IPS-18c (cell line): ENCODE measurements around the gene MAPK13.
A peak's percentile ranks its signal among the peaks of the same experiment; 100 is the strongest.
"Not testable (repeated sequence)": the region's sequence is repeated elsewhere in the genome, so short reads cannot be mapped to it uniquely, and the experiment has no call there.

ENCODE experiments used
- H3K4me3 ChIP-seq: 2 replicates; pipeline ENCODE4 v1.7.0; 2013; ENCODE audit warnings: low read depth, mild to moderate bottlenecking, low read length, moderate library complexity; ENCODE audit not compliant: insufficient read depth
- H3K9me3 ChIP-seq: one replicate; pipeline ENCODE4 v1.6.1; 2013; ENCODE audit warnings: mild to moderate bottlenecking, low read length, moderate library complexity; ENCODE audit not compliant: control insufficient read depth, insufficient read depth

Gene MAPK13

DNA sequence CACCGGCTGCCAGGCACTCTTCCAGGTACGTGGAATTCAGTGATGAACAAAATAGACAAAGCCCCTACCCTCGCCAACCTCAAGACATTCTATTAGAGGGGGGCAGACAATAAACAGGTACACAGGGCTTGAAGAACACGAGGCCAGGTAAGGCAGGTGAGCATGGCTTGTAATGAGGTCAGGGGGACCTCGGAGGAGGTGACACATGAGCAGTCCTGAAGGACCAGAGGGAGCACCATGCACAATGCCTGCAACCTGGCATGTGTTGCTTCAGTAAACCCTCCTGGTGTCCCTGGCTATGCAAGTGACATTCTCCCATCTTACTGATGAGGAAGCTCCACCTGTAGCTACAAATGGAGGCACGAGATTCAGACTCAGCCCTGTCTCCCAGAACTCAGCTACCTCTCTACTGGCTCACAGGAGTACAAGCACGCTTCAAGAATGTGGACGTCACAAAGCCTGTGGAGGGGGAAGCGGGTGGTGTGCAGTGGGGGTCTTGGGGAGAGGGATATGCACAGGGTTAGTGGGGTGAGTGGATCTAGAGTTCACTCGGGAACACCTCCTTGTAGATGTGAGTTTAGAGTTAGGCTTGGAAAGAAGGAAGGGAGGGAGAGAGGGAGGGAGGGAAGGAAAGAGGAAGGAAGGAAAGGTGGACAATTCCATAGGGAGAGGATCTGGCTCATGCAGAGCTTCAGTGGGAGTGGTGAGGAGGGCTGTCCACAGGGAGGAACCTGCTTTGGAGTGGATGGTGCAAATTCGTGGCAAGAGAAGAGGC is 7.6 kb upstream of the MAPK13 start:
- Histone ChIP-seq H3K4me3 (no peak overlapping the region), H3K9me3 (no peaks in the 10 kb centered on the region)

DNA sequence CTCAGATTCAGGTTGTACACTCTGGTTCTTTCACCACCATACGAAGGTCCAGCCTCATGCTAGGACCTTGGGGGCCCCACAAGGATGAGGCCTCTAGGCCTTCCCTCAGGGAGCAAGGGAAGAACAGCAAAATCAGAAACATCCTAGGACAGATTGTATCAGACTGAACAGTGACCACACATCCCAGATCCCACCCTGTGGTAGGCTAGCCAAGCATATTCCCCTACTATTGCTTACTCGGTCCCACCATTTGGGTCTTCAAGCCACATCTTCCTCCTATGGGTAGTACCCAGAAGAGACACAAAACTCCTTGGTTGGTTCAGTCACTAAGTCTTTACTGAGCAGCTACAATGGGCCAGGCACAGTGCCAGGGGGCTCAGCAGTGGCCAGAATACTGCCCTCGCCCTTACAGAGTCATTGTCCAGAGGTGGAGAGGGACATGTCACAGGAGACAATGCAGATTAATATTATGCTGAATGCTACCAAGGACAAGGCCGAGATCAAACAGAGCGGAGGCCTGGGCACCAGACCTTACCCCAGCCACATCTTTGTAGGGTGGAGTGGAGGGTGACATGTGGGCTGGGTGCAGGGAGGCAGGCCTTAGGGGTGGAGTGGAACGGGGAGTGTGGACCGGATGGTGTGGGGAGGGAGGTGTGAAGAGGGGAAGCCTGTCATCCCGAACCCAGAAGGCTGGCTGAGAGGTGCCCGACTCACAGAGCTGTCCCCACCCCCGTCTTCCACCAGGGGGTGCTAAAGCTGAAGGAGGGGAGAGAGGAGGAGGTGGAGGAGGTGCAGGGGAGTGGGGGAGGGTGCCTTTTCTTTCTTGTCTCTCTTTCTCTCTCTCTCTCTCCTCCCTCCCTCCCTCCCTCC is 6.8 kb upstream of the MAPK13 start:
- no peaks in the 10 kb centered on the region for H3K9me3 ChIP-seq
- no peak overlapping the region for H3K4me3 ChIP-seq

DNA sequence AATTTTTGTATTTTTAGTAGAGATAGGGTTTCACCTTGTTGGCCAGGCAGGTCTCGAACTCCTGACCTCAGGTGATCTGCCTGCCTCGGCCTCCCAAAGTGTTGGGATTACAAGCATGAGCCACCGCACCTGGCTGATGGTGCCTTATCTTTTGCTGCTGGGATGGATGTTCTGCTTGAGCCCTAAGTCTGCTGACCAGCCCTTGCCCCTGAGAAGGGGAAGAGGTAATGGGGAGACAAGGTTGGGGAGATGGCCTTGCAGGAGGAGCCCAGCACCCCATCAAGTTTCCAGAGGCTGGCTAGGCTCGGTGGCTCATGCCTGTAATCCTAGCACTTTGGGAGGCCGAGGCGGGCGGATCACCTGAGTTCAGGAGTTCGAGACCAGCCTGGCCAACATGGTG is 6.0 kb upstream of the MAPK13 start:
- H3K4me3 ChIP-seq, H3K9me3 ChIP-seq: not testable (repeated sequence)

DNA sequence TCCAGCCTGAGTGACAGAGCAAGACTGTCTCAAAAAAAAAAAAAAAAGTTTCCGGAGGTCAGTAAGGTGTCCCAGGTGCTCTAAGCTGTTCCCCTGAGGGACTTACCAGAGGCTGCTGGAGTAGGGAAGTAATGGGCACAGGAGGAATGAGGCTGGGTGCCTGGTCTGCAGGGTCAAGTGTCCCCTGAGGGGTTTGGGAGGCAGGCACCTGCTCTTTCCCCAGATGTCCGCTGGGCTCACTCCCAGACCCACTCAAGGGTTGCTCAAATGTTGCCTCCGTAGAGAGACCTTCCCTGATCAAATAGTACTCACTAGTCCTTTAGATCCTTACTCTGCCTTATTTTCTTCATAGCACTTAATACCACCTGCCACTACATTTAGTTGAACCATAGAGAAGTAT is 5.4 kb upstream of the MAPK13 start:
- Histone ChIP-seq H3K4me3 (no peak overlapping the region), H3K9me3 (no peaks in the 10 kb centered on the region)

DNA sequence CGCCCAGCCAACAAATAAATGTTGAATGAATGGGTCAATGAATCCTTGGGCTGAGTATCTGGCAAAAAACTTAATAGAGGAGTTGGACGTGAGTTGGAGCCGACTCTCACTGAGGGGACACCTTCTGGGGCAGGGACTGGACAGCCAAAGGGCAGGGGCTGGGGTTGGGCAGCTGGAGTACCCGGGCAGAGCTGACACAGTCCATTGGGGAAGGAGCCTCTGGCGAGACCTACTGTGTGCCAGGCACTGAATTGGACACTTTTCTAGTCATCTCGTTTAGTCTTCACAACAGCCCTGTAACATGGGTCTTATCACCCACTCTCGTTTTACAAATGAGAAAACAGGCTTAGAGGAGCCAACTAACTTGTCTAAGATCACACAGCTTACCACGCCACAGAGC is 4.7 kb upstream of the MAPK13 start:
- H3K9me3 ChIP-seq = no peaks in the 10 kb centered on the region
- no peak overlapping the region for H3K4me3 ChIP-seq

DNA sequence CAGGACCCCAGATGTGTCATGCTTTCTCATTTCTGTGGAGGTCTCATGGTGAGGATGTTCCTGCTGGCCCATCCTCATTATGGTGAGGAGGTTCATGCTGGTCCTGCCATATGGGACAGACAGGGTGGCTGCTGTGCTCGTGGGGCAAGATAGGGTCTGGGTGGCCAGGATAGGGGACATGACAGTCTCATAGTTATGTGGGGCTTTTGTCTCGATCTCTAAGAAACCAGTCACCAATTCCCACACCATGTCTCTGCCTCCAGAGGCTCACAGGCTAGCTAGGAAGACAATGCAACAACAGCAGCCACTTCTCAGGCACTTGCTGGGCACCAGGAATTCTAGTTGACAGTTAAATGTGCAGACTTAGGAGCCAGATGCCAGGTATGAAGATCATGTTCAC is 4.2 kb upstream of the MAPK13 start:
- H3K9me3 ChIP-seq = no peaks in the 10 kb centered on the region
- no peak overlapping the region for H3K4me3 ChIP-seq

DNA sequence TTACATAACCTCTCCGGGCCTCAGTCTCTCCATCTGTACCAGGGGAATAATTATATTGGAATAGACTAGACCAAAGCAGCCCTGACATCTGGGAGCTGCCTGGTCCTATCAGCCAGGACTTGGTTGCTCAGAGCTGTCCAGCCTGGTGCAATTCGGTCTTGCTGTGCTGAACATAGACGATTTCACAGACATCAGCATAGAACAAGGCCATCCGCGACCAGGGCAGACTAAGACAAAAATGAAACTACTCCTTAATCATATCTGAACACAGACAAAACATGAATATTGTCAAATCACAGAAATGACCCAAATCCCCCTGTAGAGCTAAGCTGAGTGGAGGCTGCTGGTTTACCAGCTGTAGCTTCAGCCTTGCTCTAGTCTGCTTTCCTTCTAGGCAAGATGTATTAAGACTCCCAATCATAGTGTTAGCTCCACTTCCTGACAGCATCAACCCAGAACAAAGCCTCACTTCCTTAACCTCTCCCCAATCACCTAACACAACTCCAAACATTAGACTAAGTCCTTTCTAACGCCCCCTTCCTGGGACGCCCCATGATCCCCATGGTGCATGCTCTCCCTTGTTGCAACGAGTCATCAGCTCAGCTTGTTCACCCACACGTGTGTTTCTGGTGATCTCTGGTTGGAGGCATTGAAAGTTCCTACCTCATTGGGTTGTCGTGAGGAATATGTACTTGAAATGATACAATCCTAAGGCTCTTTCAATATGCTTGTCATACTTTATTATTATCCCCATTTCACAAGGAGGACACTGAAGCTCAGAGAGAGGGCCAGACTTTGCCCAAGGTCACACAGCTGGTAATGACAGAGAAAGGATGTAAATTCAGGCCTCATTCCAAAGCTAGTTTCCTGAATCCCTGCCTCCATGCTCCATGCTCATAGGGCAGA is 3.5 kb upstream of the MAPK13 start:
- Histone ChIP-seq H3K4me3 (no peak overlapping the region), H3K9me3 (no peaks in the 10 kb centered on the region)

DNA sequence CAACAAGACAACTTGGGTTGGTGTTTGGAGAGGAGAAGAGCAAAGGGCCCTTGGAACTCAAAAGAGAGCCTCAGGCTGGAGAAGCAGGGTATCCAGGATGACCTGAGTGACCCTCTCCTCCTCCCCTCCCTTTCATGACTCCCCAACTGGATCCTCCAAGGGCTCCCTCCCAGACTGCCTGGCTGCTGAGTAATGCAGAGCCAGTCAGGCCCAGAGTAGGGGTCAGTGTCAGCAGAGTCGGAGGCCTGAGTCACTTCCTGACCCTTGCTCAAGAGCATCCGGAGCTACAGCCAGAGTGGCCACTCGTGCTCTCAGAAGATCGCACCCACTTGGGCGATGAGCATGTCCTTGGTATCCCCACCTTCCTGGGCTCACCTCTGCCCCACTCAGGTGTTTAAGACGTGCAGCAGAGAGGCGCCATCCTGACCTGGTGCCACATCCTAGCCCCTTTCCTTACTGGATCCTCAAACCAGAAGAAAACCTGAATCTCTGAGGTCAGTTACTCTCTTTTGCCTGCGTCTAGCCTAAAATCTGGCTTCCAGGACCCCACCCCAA is 2.8 kb upstream of the MAPK13 start:
- Histone ChIP-seq H3K4me3 (no peak overlapping the region), H3K9me3 (no peaks in the 10 kb centered on the region)

DNA sequence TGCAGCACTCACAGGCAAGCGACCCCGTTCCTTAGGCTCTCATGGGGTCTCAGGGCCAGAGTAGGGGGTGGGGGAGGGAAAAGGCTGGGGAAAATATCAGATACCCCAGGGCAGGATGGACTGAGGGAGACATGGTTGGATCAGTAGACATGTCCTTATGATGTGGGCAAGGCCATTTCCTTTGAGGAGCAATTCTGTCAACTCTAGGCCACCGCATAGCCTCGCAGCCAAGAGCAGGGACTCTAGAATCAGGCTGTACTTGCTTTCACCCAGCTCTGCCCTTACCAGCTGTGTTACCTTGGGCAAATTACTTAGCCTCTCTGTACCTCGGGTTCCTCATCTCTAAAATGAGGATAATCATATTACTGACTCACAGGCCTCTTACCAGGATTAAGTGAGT is 2.2 kb upstream of the MAPK13 start:
- H3K4me3 ChIP-seq = no peak overlapping the region
- H3K9me3 ChIP-seq = no peaks in the 10 kb centered on the region

DNA sequence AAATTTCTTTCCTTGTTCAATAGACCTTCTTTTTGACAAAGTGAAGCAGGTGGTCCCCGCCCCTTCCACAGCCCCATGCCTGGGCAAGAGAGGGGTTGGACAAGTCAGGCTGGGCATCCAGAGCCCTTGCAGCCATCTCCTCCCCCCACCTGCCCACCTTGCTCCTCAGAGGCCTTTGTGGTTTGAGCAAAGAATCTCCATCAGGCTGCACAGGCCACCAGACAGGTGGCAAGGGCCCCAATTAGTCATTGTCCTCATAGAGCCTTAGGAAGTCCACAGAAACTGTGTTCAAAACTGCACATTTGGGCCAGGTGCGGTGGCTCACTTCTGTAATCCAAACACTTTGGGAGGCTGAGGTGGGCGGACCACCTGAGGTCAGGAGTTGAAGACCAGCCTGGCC is 1.5 kb upstream of the MAPK13 start:
- no peaks in the 10 kb centered on the region for H3K9me3 ChIP-seq

DNA sequence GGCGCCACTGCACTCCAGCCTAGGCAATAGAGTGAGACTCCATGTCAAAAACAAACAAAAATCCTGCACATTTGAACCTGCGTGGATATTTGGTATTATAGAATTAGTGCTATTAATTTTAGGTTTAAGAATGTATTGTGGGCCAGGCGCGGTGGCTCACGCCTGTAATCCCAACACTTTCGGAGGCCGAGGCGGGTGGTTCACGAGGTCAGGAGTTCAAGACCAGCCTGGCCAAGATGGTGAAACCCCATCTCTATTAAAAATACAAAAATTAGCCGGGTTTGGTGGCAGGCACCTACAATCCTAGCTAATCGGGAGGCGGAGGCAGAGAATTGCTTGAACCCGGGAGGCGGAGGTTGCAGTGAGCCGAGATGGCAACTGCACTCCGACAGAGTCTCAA is 979 bp upstream of the MAPK13 start:
- H3K9me3 ChIP-seq = not testable (repeated sequence)

More for the DNA sequence above, 1.5 kb upstream of the MAPK13 start:
- no peak overlapping the region for H3K4me3 ChIP-seq

DNA sequence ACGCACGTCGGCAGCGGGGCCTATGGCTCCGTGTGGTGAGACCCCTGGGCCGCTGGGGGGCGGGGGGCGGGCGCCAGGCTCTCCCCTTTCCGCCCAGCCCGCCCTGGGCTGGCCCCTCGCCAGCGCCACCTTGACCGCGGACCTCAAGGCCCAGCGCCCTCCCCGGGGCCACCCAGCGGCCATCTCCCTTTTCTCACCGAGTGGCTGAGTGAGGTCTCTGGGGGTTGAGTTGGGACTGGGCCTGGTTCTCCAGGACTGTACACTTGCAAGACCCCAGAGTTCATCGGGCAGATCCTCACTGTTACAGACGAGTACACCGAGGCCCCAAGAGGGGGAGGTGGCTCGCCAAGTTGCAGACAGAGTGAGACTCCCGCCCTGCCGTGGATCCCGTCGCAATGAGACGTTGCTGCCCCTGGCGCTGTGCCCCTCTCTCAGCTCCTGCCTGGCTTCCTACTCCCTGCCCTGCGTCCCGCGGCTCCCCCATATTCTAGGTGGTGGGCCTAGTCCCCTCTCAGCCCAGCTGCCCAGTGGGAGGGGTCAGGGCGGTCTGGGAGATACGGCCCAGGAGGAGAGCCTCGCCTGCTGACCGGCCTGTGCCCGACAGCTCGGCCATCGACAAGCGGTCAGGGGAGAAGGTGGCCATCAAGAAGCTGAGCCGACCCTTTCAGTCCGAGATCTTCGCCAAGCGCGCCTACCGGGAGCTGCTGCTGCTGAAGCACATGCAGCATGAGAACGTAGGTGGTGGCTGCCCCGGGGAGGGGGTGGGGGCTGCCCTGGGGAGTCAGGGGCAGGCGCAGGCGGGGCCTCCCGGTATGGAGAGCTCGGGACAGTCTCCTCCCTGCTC is 576 bp downstream of the MAPK13 start:
- Histone ChIP-seq H3K9me3 (no peaks in the 10 kb centered on the region), H3K4me3 (peak overlapping the region; percentile 45; the same call in 1 of the 2 replicates)

More for the DNA sequence above, 979 bp upstream of the MAPK13 start:
- H3K4me3 ChIP-seq = not testable (repeated sequence)

DNA sequence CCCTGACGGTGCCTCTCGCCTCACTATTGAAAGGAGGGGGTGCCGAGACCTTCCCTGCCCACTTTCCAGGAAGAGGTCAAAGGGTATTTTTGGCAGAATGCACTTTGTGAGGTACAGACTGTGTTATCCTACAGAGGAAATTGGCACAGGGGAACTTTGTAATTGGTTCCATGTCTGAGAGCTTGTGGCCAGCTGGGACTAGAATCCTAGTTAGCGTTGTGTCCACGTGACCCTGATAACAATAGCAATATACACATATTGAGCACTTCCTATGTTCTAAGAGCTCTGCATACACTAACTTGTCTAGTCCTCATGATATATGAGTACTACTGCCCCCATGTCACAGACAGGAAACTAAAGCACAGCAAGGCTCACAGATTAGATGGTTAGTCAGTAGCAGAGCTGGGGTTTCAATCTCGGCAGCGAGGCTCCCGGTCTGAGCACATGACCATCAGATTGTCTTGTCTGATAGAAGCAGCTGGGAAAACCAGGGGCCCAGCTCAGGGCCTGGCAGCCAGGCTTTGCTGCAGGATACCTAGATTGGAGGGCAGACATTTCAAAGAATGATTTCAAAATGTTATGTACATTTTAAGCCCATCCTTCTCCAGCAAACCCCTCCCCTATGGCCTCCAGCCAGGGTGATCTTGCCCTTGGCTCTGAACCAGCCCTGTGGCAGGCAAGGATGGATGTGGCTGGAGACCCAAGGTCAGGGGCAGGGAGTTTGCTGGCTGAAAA is 1.4 kb downstream of the MAPK13 start:
- Histone ChIP-seq H3K9me3 (no peaks in the 10 kb centered on the region), H3K4me3 (peak overlapping the region; percentile 15; the same call in 1 of the 2 replicates)

DNA sequence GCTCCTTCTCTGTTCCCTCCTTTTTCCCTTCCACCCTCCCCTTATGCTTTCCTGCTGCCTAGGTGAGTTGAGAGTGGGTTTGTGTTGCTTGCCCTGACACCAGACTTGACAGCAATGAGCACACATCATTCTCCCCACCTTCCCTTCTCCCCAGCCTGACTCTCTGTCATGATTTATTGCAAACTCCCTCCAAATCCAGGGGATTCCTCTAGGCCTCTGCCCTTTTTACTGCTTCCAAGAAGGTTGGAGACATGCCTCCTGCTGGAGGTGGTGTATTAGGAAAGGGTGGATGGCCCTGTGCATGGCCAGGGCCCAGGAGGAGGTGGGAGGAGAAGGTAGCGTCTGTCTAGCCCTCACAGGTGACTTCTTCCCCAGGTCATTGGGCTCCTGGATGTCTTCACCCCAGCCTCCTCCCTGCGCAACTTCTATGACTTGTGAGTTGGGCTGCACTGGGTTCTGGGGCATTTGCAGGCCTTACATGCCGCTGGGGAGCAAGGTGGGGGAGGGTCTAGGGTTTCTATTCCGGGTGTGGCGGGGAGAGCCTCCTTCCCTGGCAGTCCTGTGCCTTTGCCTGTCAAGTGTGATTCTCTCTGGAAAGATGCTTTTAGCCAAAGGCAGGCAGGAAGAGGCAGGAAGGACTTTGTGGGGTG is 2.1 kb downstream of the MAPK13 start:
- H3K4me3 ChIP-seq = 0 out of 2 replicates have a peak overlapping the region, but pooled peaks have one; percentile 15
- H3K9me3 ChIP-seq = no peaks in the 10 kb centered on the region

DNA sequence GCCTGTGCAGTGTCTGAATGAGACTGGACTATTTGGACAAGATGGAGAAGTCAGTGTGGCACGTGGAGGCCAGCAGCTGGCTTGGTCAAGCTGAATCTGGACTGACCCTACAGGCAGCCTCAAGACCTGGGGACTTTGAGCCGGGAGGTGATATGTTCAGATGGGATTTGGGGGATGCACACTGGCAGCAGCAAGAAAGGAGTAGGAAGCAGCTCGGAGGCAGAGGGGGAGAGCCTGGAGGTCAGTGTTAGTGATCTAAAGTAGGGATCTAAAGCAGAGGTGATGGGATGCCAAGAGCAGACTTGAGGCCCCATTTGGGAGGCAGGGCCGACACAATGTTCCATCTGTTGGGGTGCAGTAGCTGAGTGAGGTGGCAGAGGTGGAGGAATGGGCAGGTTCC is 2.8 kb downstream of the MAPK13 start:
- H3K9me3 ChIP-seq = no peaks in the 10 kb centered on the region
- H3K4me3 ChIP-seq = no peak overlapping the region
